Measurements from ENCODE around the gene MRGPRX2. TPM values are rescaled to one million over a fixed set of nuclear protein-coding genes. Genes with fewer than 3 reads are reported as not detected.

Gene MRGPRX2
- total RNA-seq, 1 donor from 2014 or later: 0.12 TPM

- intact Hi-C loops (cut with micrococcal nuclease): no loop called here
- peaks cover 4% of the 10 kb centered on the region for H3K27me3 Mint-ChIP-seq
- no peak for DNase-seq
- H3K4me3 Mint-ChIP-seq: no peak overlapping the region
- peaks cover 5% of the 10 kb centered on the region for H3K9me3 Mint-ChIP-seq
- H3K27ac Mint-ChIP-seq: no peak overlapping the region
- no peaks in the 10 kb centered on the region for H3K36me3 Mint-ChIP-seq (ENCODE audit: low read depth)
- no peaks in the 10 kb centered on the region for H3K4me1 Mint-ChIP-seq
Measured at GRCh38 chr11:19013181-19013857, 47.2 kb downstream of the MRGPRX2 start.

- H3K36me3 Mint-ChIP-seq (ENCODE audit: low read depth): no peaks in the 10 kb centered on the region
- H3K4me1 Mint-ChIP-seq: no peaks in the 10 kb centered on the region
- H3K9me3 Mint-ChIP-seq: peaks cover 9% of the 10 kb centered on the region
- H3K27ac Mint-ChIP-seq: no peak overlapping the region
- peaks cover 4% of the 10 kb centered on the region for H3K27me3 Mint-ChIP-seq
- no peak overlapping the region for H3K4me3 Mint-ChIP-seq
- DNase-seq: no peak
- intact Hi-C loops (cut with micrococcal nuclease): no loop called here
Measured at GRCh38 chr11:19012636-19013035, 47.9 kb downstream of the MRGPRX2 start.

Other genes with a start within 250 kb of the MRGPRX2 start
- not detected in 2 replicates for gene MRGPRX1, start 121.3 kb downstream of the MRGPRX2 start, total RNA-seq
- gene ZDHHC13, start 56.5 kb upstream of the MRGPRX2 start, total RNA-seq: 24.8 and 28.1 TPM in 2 replicates
- not detected in 2 replicates for gene CSRP3, start 141.3 kb upstream of the MRGPRX2 start, total RNA-seq
- 27.4 and 29.0 TPM in 2 replicates for gene E2F8, start 180.2 kb upstream of the MRGPRX2 start, total RNA-seq